ENCODE results near the gene SEH1L.
"Not testable (repeated sequence)": the region's sequence is repeated elsewhere in the genome, so short reads cannot be mapped to it uniquely, and the experiment has no call there.

Gene SEH1L

GRCh38 chr18:12947285-12948049 lies at the start of gene SEH1L:
SEH1L (plus strand) TSS chr18:12948011; CDS start chr18:12948122, 111 bp downstream.
- peak; percentile 99 for DNase-seq (ENCODE audit: low read depth)

- DNase-seq (ENCODE audit: low read depth): not testable (repeated sequence)
These were observed 46.6 kb upstream of the SEH1L start for GRCh38 chr18:12901208-12901607.

GRCh38 chr18:12904012-12904516 lies 43.7 kb upstream of the SEH1L start:
- peak; percentile 16 for DNase-seq (ENCODE audit: low read depth)

GRCh38 chr18:12906119-12906518 lies 41.7 kb upstream of the SEH1L start:
- no peak for DNase-seq (ENCODE audit: low read depth)

- no peak for DNase-seq (ENCODE audit: low read depth)
These were observed 41.0 kb upstream of the SEH1L start for GRCh38 chr18:12906773-12907172.

GRCh38 chr18:12907258-12907925 lies 40.4 kb upstream of the SEH1L start:
- DNase-seq (ENCODE audit: low read depth): no peak

- DNase-seq (ENCODE audit: low read depth): no peak
These were observed 39.1 kb upstream of the SEH1L start for GRCh38 chr18:12908706-12909105.

- DNase-seq (ENCODE audit: low read depth): peak; percentile 38
These were observed 36.5 kb upstream of the SEH1L start for GRCh38 chr18:12911025-12911928.

- DNase-seq (ENCODE audit: low read depth): no peak
These were observed 35.7 kb upstream of the SEH1L start for GRCh38 chr18:12911929-12912703.

GRCh38 chr18:12921178-12921577 lies 26.6 kb upstream of the SEH1L start:
- no peak for DNase-seq (ENCODE audit: low read depth)

- no peak for DNase-seq (ENCODE audit: low read depth)
These were observed 25.5 kb upstream of the SEH1L start for GRCh38 chr18:12922266-12922665.

GRCh38 chr18:12924616-12925015 lies 23.2 kb upstream of the SEH1L start:
- DNase-seq (ENCODE audit: low read depth): no peak

- no peak for DNase-seq (ENCODE audit: low read depth)
These were observed 19.6 kb upstream of the SEH1L start for GRCh38 chr18:12928206-12928605.

GRCh38 chr18:12928641-12929040 lies 19.2 kb upstream of the SEH1L start:
- no peak for DNase-seq (ENCODE audit: low read depth)

- no peak for DNase-seq (ENCODE audit: low read depth)
These were observed 18.2 kb upstream of the SEH1L start for GRCh38 chr18:12929477-12930083.

- no peak for DNase-seq (ENCODE audit: low read depth)
These were observed 17.4 kb upstream of the SEH1L start for GRCh38 chr18:12930376-12930775.

- no peak for DNase-seq (ENCODE audit: low read depth)
These were observed 16.9 kb upstream of the SEH1L start for GRCh38 chr18:12930908-12931307.

GRCh38 chr18:12933327-12933726 lies 14.5 kb upstream of the SEH1L start:
- no peak for DNase-seq (ENCODE audit: low read depth)

- DNase-seq (ENCODE audit: low read depth): peak; percentile 61
These were observed 13.2 kb upstream of the SEH1L start for GRCh38 chr18:12934454-12935071.

- DNase-seq (ENCODE audit: low read depth): no peak
These were observed 8.6 kb upstream of the SEH1L start for GRCh38 chr18:12939162-12939561.

- DNase-seq (ENCODE audit: low read depth): no peak
These were observed 4.6 kb upstream of the SEH1L start for GRCh38 chr18:12943215-12943614.

Measured in activated T-helper 9 cell treated with anti-CD3 and anti-CD28 coated beads, Interleukin-2, amount 50 U/mL, for 16 hours (primary cell).